ENCODE results near the gene SHISA6.

GRCh38 chr17:11273596-11273995 is 32.6 kb downstream of the SHISA6 start:
- TF ChIP-seq ZFP3 (CRISPR knock-in tag; IDR thresholded peaks at IDR 0.05) (no peak), CREB5 (CRISPR knock-in tag; IDR thresholded peaks at IDR 0.05; ENCODE audit: low read depth) (no peak), TOX (CRISPR knock-in tag; IDR thresholded peaks at IDR 0.05; ENCODE audit: borderline replicate concordance) (no peak), ZNF565 (CRISPR knock-in tag; conservative IDR thresholded peaks at IDR 0.05; ENCODE audit: low read depth) (no peak), TSHZ2 (CRISPR knock-in tag; IDR thresholded peaks at IDR 0.05) (no peak), ISL1 (CRISPR knock-in tag; IDR thresholded peaks at IDR 0.05) (no peak), PPARA (CRISPR knock-in tag; IDR thresholded peaks at IDR 0.05; ENCODE audit: borderline replicate concordance) (no peak), CSRNP3 (CRISPR knock-in tag; IDR thresholded peaks at IDR 0.05) (no peak)

Measured in SK-N-SH treated with all-trans-retinoic acid at 6 μM for 48 hours (cell line).